ENCODE data around the gene ITGAX. TPM values are rescaled to one million over a fixed set of nuclear protein-coding genes. Genes with fewer than 3 reads are reported as not detected.

The ITGAX gene
- total RNA-seq, 1 experiment from 2014 or later, result 1.9 TPM

DNA sequence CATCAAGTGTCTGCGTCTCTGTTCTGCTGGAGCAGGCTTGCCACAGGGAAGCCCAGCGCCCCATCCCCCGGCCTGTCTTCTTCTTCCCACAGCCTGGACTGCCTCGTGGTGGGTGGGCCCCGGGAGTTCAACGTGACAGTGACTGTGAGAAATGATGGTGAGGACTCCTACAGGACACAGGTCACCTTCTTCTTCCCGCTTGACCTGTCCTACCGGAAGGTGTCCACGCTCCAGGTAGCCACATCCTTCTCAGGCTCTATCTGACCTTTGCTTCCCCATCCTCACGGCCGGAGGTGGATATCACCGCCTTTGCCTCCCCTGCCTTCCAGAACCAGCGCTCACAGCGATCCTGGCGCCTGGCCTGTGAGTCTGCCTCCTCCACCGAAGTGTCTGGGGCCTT lies 29.8 kb upstream of the ITGAX start:
- ChIA-PET RAD21 (ENCODE audit: low non-redundant PET in 1 of 2, low total read pairs in 2 of 2, uncharacterized antibody in 2 of 2, unreplicated experiment in 2 of 2) (no interaction called here), CTCF (no interaction called here), POLR2A (no interaction called here)
- Histone ChIP-seq H3K27me3 (ENCODE audit: insufficient read depth, low read length) (no peaks in the 10 kb centered on the region), H3K9me2 (ENCODE audit: insufficient read depth) (no peaks in the 10 kb centered on the region), H4K20me1 (ENCODE audit: insufficient read depth) (no peaks in the 10 kb centered on the region), H2AFZ (ENCODE audit: low read depth, low read length, poor library complexity, severe bottlenecking) (no peak overlapping the region), H3K79me2 (ENCODE audit: insufficient read depth, low read length) (no peaks in the 10 kb centered on the region), H3K4me3 (replicated peaks in 1 of 2; ENCODE audit: low read depth in 1 of 2, low read length in 2 of 2) (no peak overlapping the region), H3K9ac (ENCODE audit: low read length) (no peak overlapping the region), H3K27ac (ENCODE audit: low read depth, low read length) (no peak overlapping the region), H3K4me2 (ENCODE audit: low read length) (no peak overlapping the region), H3K36me3 (ENCODE audit: control insufficient read depth in 1 of 2, insufficient read depth in 2 of 2, low read length in 2 of 2) (no peaks in the 10 kb centered on the region), H3K4me1 (ENCODE audit: control insufficient read depth in 1 of 2, insufficient read depth in 2 of 2, low read length in 2 of 2) (no peaks in the 10 kb centered on the region), H3K9me3 (ENCODE audit: control insufficient read depth in 1 of 2, insufficient read depth in 1 of 2, low read depth in 1 of 2, low read length in 2 of 2) (peaks cover 11% of the 10 kb centered on the region in 2 experiments; a peak in 3 of 4 replicates)
- no peak for TF ChIP-seq EZH2 (IDR thresholded peaks at IDR 0.05)
- no peak for TF ChIP-seq TCF7L2 (IDR thresholded peaks at IDR 0.05; ENCODE audit: borderline replicate concordance, extremely low read depth, insufficient read depth, insufficient read length)
- TF ChIP-seq FOSL1 (IDR thresholded peaks at IDR 0.05; ENCODE audit: low read depth), result no peak
- TF ChIP-seq SRF (IDR thresholded peaks at IDR 0.05; ENCODE audit: low read depth), result no peak
- TF ChIP-seq, protein P1, sequence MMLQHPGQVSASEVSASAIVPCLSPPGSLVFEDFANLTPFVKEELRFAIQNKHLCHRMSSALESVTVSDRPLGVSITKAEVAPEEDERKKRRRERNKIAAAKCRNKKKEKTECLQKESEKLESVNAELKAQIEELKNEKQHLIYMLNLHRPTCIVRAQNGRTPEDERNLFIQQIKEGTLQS (IDR thresholded peaks at IDR 0.05), result no peak
- TF ChIP-seq, protein P2, sequence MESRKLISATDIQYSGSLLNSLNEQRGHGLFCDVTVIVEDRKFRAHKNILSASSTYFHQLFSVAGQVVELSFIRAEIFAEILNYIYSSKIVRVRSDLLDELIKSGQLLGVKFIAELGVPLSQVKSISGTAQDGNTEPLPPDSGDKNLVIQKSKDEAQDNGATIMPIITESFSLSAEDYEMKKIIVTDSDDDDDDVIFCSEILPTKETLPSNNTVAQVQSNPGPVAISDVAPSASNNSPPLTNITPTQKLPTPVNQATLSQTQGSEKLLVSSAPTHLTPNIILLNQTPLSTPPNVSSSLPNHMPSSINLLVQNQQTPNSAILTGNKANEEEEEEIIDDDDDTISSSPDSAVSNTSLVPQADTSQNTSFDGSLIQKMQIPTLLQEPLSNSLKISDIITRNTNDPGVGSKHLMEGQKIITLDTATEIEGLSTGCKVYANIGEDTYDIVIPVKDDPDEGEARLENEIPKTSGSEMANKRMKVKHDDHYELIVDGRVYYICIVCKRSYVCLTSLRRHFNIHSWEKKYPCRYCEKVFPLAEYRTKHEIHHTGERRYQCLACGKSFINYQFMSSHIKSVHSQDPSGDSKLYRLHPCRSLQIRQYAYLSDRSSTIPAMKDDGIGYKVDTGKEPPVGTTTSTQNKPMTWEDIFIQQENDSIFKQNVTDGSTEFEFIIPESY (IDR thresholded peaks at IDR 0.05; ENCODE audit: extremely low read depth, insufficient replicate concordance, low read length), result no peak
- TF ChIP-seq POLR2A (IDR thresholded peaks at IDR 0.05; ENCODE audit: borderline replicate concordance, extremely low read depth, insufficient read depth, insufficient read length), result no peak
- no peak for TF ChIP-seq SP1 (IDR thresholded peaks at IDR 0.05; ENCODE audit: low read depth)
- no peak for TF ChIP-seq MAX (IDR thresholded peaks at IDR 0.05)
- no peak for TF ChIP-seq SIN3A (IDR thresholded peaks at IDR 0.05; ENCODE audit: low read depth)
- no peak for TF ChIP-seq CBX3 (IDR thresholded peaks at IDR 0.05; ENCODE audit: low read depth)
- TF ChIP-seq ZFX (IDR thresholded peaks at IDR 0.05), result no peak
- no peak for DNase-seq (ENCODE audit: low read depth, low spot score)
- BruUV-seq (replicated peaks), result no TSS peak
- intact Hi-C loops (cut with micrococcal nuclease), result no loop called here
- no peak for ATAC-seq
